Esophagus squamous epithelium (tissue), 5 donors: ENCODE data around the gene ATP13A1. TPM values are rescaled to one million over a fixed set of nuclear protein-coding genes. Genes with fewer than 3 reads are reported as not detected.

Source experiments
- DNase-seq: peaks from one replicate; lab custom pipeline; 2025; lab: John Stamatoyannopoulos, UW
- H3K27ac ChIP-seq, 4 donors: fragments of 200-600 bp; sonication (generic); one replicate each; pipeline ENCODE4 v1.5.1; 2016 to 2019; ENCODE audit warnings: mild to moderate bottlenecking in 1 of 4
- H3K27me3 ChIP-seq, 4 donors: fragments of 200-600 bp; sonication (generic); 1 replicate in 3 of 4; 2 replicates in 1 of 4; pipeline versions ENCODE4 v1.5.1 to v1.6.0; 2017 to 2021; ENCODE audit warnings: antibody characterized with exemption in 1 of 4
- H3K36me3 ChIP-seq, 3 donors: fragments of 200-600 bp; sonication (generic); one replicate each; pipeline ENCODE4 v1.5.1; 2016 to 2019
- H3K4me1 ChIP-seq, 3 donors: fragments of 200-600 bp; sonication (generic); one replicate each; pipeline ENCODE4 v1.5.1; 2017 to 2019
- H3K4me3 ChIP-seq, 4 donors: fragments of 200-600 bp; sonication (generic); 1 replicate in 3 of 4; 2 replicates in 1 of 4; pipeline ENCODE4 v1.5.1; 2016 to 2019; ENCODE audit warnings: mild to moderate bottlenecking in 2 of 4, moderate library complexity in 1 of 4
- H3K9me3 ChIP-seq, 3 donors: fragments of 200-600 bp; sonication (generic); one replicate each; pipeline ENCODE4 v1.5.1; 2016 to 2019
- CTCF ChIP-seq, 6 experiments: fragments of 450-650 bp in 4 of 6; fragments of 200-600 bp in 2 of 6; sonication (generic) in 2 of 6; IDR thresholded peaks; one replicate each; pipeline ENCODE4 v1.5.1; 2016 to 2019; ENCODE audit warnings: antibody characterized with exemption in 6 of 6, mild to moderate bottlenecking in 4 of 6, moderate library complexity in 4 of 6
- POLR2A ChIP-seq, 4 donors: fragments of 450-650 bp; IDR thresholded peaks; one replicate each; pipeline ENCODE4 v1.6.1; 2017; ENCODE audit warnings: antibody characterized with exemption in 4 of 4, mild to moderate bottlenecking in 4 of 4, moderate library complexity in 3 of 4
- WGBS, 2 donors: methylation state at CpG; one replicate each; pipeline ENCODE4 v1.1.5; 2018; 5-methylcytosine and 5-hydroxymethylcytosine counted together
- intact Hi-C: fragments of 100-400 bp; cut with DNase I; formaldehyde crosslinking; loops from one replicate; pipeline ENCODE4 v1.15.0; 2022
- total RNA-seq, 4 donors: library from RNA; depleted of rRNA; stranded (reverse); fragments of >200 nt; gene quantifications; one replicate each; pipeline ENCODE4 v1.1.0, GENCODE V29; 2016
- donor health status: DM: yes; HTN: yes; CAD: no.

The ATP13A1 gene
- total RNA-seq, 4 donors from 2014 or later = 79.7 to 257 (median 153) TPM

GRCh38 chr19:19649155-19649554, 14.3 kb downstream of the ATP13A1 start:
- no peak overlapping the region for H3K4me3 ChIP-seq
- H3K27ac ChIP-seq = no peak overlapping the region
- no peak for TF ChIP-seq POLR2A (IDR thresholded peaks at IDR 0.05)
- TF ChIP-seq CTCF (IDR thresholded peaks at IDR 0.05) = no peak
- WGBS, 2 donors = 82 to 90% methylated on average over 6 of the region's 6 CpGs
- peaks cover 50 to 100% (median 64%) of the 10 kb centered on the region in 3 donors for H3K36me3 ChIP-seq
- H3K4me1 ChIP-seq = no peaks in the 10 kb centered on the region
- no peaks in the 10 kb centered on the region for H3K9me3 ChIP-seq
- intact Hi-C loops = no loop called here
- DNase-seq = no peak
- H3K27me3 ChIP-seq = no peaks in the 10 kb centered on the region

GRCh38 chr19:19647037-19647835, 16.2 kb downstream of the ATP13A1 start:
- no peak for TF ChIP-seq CTCF (IDR thresholded peaks at IDR 0.05)
- TF ChIP-seq POLR2A (IDR thresholded peaks at IDR 0.05) = no peak
- intact Hi-C loops = no loop called here
- H3K36me3 ChIP-seq = peaks cover 34 to 82% (median 47%) of the 10 kb centered on the region in 3 donors
- no peak overlapping the region for H3K27ac ChIP-seq
- H3K27me3 ChIP-seq = no peaks in the 10 kb centered on the region
- DNase-seq = no peak
- H3K4me3 ChIP-seq = no peak overlapping the region
- 77% methylated on average over 4 of the region's 29 CpGs; no CpG with 5 or more reads in 1 of the 2 donors for WGBS, 2 donors
- peaks cover 5 to 18% (median 8%) of the 10 kb centered on the region in 3 donors for H3K4me1 ChIP-seq
- no peaks in the 10 kb centered on the region for H3K9me3 ChIP-seq

- intact Hi-C loops = no loop called here
- H3K4me3 ChIP-seq = no peak overlapping the region
- WGBS, 2 donors = 85 to 94% methylated on average over 4 to 8 of the region's 17 CpGs
- H3K27me3 ChIP-seq = no peaks in the 10 kb centered on the region
- peaks cover 28 to 72% (median 33%) of the 10 kb centered on the region in 3 donors for H3K36me3 ChIP-seq
- TF ChIP-seq CTCF (IDR thresholded peaks at IDR 0.05) (no peak), POLR2A (IDR thresholded peaks at IDR 0.05) (no peak)
- no peak overlapping the region for H3K27ac ChIP-seq
- no peak for DNase-seq
- no peaks in the 10 kb centered on the region for H3K9me3 ChIP-seq
- H3K4me1 ChIP-seq = peaks cover 5 to 24% (median 8%) of the 10 kb centered on the region in 3 donors
These were observed 18.1 kb downstream of the ATP13A1 start for GRCh38 chr19:19645233-19645870.

- TF ChIP-seq POLR2A (IDR thresholded peaks at IDR 0.05) = no peak
- no peak for TF ChIP-seq CTCF (IDR thresholded peaks at IDR 0.05)
These were observed 19.5 kb downstream of the ATP13A1 start for GRCh38 chr19:19644054-19644388.

More at GRCh38 chr19:19644054-19644388, 19.5 kb downstream of the ATP13A1 start:
- WGBS, 2 donors = 22 to 29% methylated on average over 1 to 2 of the region's 5 CpGs
- intact Hi-C loops = loop anchor here (5.0 kb wide), 1 partner anchor 112 kb away; no protein-coding TSS in a partner anchor
- Histone ChIP-seq H3K27ac (peak overlapping the region in 3 of 4 donors; percentile 77 to 87 (median 86)), H3K9me3 (no peaks in the 10 kb centered on the region), H3K36me3 (peaks cover 28 to 72% (median 30%) of the 10 kb centered on the region in 3 donors), H3K4me1 (peaks cover 5 to 24% (median 8%) of the 10 kb centered on the region in 3 donors), H3K4me3 (peak overlapping the region; percentile 69 to 80 (median 74)), H3K27me3 (no peaks in the 10 kb centered on the region)
- DNase-seq = no peak
